Measurements from ENCODE around the gene GPR17.

DNA sequence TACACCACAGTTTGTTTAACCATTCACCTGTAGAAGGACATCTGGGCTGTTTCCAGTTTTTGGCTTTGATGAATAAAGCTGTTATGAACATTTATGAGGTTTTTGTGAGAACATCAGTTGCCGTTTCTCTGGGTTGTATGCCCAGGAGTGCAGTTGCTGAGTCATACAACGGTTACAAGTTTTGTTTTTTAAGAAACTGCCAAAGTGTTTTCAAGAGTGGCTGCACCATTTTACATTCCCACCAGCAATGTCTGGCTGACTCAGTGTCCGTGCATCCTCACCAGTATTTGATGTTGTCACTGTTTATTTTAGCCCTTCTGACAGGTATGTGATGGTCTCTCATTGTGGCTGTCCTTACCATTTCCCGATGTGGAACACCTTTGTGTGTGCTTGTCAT lies 48.0 kb upstream of the GPR17 start:
- TF ChIP-seq, protein P1, sequence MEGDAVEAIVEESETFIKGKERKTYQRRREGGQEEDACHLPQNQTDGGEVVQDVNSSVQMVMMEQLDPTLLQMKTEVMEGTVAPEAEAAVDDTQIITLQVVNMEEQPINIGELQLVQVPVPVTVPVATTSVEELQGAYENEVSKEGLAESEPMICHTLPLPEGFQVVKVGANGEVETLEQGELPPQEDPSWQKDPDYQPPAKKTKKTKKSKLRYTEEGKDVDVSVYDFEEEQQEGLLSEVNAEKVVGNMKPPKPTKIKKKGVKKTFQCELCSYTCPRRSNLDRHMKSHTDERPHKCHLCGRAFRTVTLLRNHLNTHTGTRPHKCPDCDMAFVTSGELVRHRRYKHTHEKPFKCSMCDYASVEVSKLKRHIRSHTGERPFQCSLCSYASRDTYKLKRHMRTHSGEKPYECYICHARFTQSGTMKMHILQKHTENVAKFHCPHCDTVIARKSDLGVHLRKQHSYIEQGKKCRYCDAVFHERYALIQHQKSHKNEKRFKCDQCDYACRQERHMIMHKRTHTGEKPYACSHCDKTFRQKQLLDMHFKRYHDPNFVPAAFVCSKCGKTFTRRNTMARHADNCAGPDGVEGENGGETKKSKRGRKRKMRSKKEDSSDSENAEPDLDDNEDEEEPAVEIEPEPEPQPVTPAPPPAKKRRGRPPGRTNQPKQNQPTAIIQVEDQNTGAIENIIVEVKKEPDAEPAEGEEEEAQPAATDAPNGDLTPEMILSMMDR (IDR thresholded peaks at IDR 0.05 in 8 of 11, conservative IDR thresholded peaks at IDR 0.05 in 3 of 11) = no peak
- no peak for TF ChIP-seq POLR2A (IDR thresholded peaks at IDR 0.05)

Measured in spleen (tissue), 7 donors.